ENCODE results near the gene PPP1R15A. TPM values are rescaled to one million over a fixed set of nuclear protein-coding genes. Genes with fewer than 3 reads are reported as not detected.

Gene PPP1R15A
- total and polyA plus RNA-seq, 2 of the 8 experiments (the other 6 are each of a cell fraction or from before 2014, with no cell fraction given): 4.1 to 14.0 TPM

DNA sequence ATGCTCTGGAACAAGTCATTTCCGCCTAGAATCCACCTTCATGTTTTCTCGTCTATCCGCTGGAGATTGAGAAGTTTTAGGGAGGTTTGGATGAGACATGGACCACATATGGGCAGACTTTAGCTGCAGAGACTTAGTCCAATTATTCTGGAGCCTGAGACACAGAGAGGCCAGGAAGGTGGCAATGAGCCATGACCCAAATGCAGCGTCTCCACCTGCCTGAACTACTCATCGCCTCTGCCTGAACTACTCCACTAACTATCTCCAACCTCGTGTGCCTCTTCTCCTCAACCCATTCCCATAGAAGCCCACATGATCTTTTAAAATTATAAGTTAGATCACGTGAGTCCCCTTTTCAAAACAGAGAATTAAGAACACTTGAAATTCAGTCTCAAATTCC lies 9.4 kb upstream of the PPP1R15A start:
- H3K4me2 ChIP-seq (ENCODE audit: insufficient read depth in 1 of 2, low read depth in 2 of 2, low read length in 2 of 2): no peak overlapping the region
- no peak overlapping the region for H2BK15ac ChIP-seq (ENCODE audit: low read length)
- DNase-seq (ENCODE audit: low read depth in 1 of 2, low spot score in 2 of 2) (no peak), FAIRE-seq (no peak)
- H3K23ac ChIP-seq (ENCODE audit: insufficient read length): no peak overlapping the region
- no peaks in the 10 kb centered on the region for H3K9me3 ChIP-seq (ENCODE audit: insufficient read depth in 2 of 2, low read depth in 1 of 2, low read length in 1 of 2)
- ChIA-PET POLR2A (ENCODE audit: partially characterized antibody) (interaction anchor here (4.2 kb wide), 1 partner anchor 10 kb away, joined by 43 read pairs; the partner anchor contains the start of gene PPP1R15A), CTCF (ENCODE audit: partially characterized antibody) (interaction anchor here (0.6 kb wide), 1 partner anchor 70 kb away, joined by 3 read pairs; no protein-coding TSS in a partner anchor)
- H3K9ac ChIP-seq (replicated peaks in 1 of 4; ENCODE audit: extremely low read depth in 1 of 4, low read depth in 3 of 4, low read length in 3 of 4): no peak overlapping the region
- no peak overlapping the region for H2BK20ac ChIP-seq (ENCODE audit: low read length)
- no peak overlapping the region for H4K91ac ChIP-seq (replicated peaks; ENCODE audit: insufficient read length, low read length)
- no peak overlapping the region for H2BK5ac ChIP-seq (ENCODE audit: low read depth, low read length)
- H4K8ac ChIP-seq (ENCODE audit: extremely low read depth, insufficient read depth, low read length): no peak overlapping the region
- H3K14ac ChIP-seq (ENCODE audit: insufficient read length): no peak overlapping the region
- no peaks in the 10 kb centered on the region for H4K20me1 ChIP-seq (replicated peaks in 1 of 2; ENCODE audit: control insufficient read depth in 1 of 2, insufficient read depth in 2 of 2, low read length in 2 of 2)
- H2AK5ac ChIP-seq (ENCODE audit: low read depth, low read length): no peak overlapping the region
- H3K27ac ChIP-seq (ENCODE audit: low read depth, low read length): no peak overlapping the region
- no peak overlapping the region for H2BK120ac ChIP-seq (replicated peaks; ENCODE audit: low read depth, low read length)
- H3K56ac ChIP-seq (replicated peaks; ENCODE audit: insufficient read length, low read depth, low read length): no peak overlapping the region
- H4K5ac ChIP-seq (ENCODE audit: insufficient read length, low read depth, low read length): no peak overlapping the region
- H3K18ac ChIP-seq (ENCODE audit: extremely low read depth, low read length): no peak overlapping the region
- no peak overlapping the region for H3K4ac ChIP-seq (replicated peaks; ENCODE audit: insufficient read length, low read depth, low read length)
- no peaks in the 10 kb centered on the region; a peak in 1 of 7 replicates for H3K27me3 ChIP-seq (replicated peaks in 1 of 4; ENCODE audit: control insufficient read depth in 3 of 4, extremely low read depth in 1 of 4, insufficient read depth in 3 of 4, low read length in 3 of 4)
- no peak overlapping the region for H2BK12ac ChIP-seq (ENCODE audit: low read depth, low read length)
- H3K23me2 ChIP-seq (ENCODE audit: low read depth, low read length): 0 out of 2 replicates have a peak, but pooled peaks cover under 1% of the 10 kb centered on the region
- no peak overlapping the region for H2AFZ ChIP-seq (ENCODE audit: low read length)
- no peaks in the 10 kb centered on the region for H3K79me2 ChIP-seq (ENCODE audit: control insufficient read depth in 1 of 2, insufficient read depth in 2 of 2, low read length in 2 of 2)
- H3K79me1 ChIP-seq (ENCODE audit: low read depth, low read length): 0 out of 2 replicates have a peak, but pooled peaks cover 2% of the 10 kb centered on the region
- H3K4me1 ChIP-seq (replicated peaks in 1 of 4; ENCODE audit: control insufficient read depth in 3 of 4, insufficient read depth in 4 of 4, low read length in 3 of 4): peaks cover 0 to 12% (median 2%) of the 10 kb centered on the region in 4 experiments; a peak in 5 of 7 replicates
- no peak overlapping the region for H3K4me3 ChIP-seq (ENCODE audit: extremely low read depth in 1 of 4, insufficient read depth in 2 of 4, low read depth in 3 of 4, low read length in 4 of 4)
- WGBS, 2 experiments (ENCODE audit: extremely low coverage in 1 of 2, insufficient coverage in 1 of 2, insufficient read length in 1 of 2, insufficient replicate concordance in 2 of 2, low coverage in 1 of 2, low lambda C conversion rate in 2 of 2, missing lambda C conversion rate in 1 of 2): 88% methylated on average over 7 of the region's 7 CpGs; no CpG with 5 or more reads in 1 of the 2 experiments
- H3K36me3 ChIP-seq (ENCODE audit: control insufficient read depth in 2 of 4, insufficient read depth in 4 of 4, low read length in 3 of 4): no peaks in the 10 kb centered on the region; a peak in 2 of 8 replicates
- TF ChIP-seq, protein P1, sequence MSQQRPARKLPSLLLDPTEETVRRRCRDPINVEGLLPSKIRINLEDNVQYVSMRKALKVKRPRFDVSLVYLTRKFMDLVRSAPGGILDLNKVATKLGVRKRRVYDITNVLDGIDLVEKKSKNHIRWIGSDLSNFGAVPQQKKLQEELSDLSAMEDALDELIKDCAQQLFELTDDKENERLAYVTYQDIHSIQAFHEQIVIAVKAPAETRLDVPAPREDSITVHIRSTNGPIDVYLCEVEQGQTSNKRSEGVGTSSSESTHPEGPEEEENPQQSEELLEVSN (IDR thresholded peaks at IDR 0.05): no peak
- TF ChIP-seq EP300 (IDR thresholded peaks at IDR 0.05; ENCODE audit: borderline replicate concordance in 1 of 2, low read depth in 2 of 2, low read length in 2 of 2) (no peak), GABPA (IDR thresholded peaks at IDR 0.05; ENCODE audit: borderline replicate concordance, insufficient read depth, low read length) (no peak), JUN (IDR thresholded peaks at IDR 0.05; ENCODE audit: low read depth, low read length) (no peak), HDAC6 (IDR thresholded peaks at IDR 0.05; ENCODE audit: low read depth, low read length) (no peak), CTBP2 (IDR thresholded peaks at IDR 0.05; ENCODE audit: borderline replicate concordance, insufficient read depth, insufficient read length, low read length) (no peak), CHD2 (IDR thresholded peaks at IDR 0.05; ENCODE audit: low read length) (no peak), SIN3A (conservative IDR thresholded peaks at IDR 0.05 in 1 of 2, IDR thresholded peaks at IDR 0.05 in 1 of 2; ENCODE audit: low read depth in 1 of 2, low read length in 2 of 2) (no peak), TBP (IDR thresholded peaks at IDR 0.05; ENCODE audit: low read depth, low read length) (no peak), USF2 (IDR thresholded peaks at IDR 0.05; ENCODE audit: low read length) (no peak), FOSL1 (IDR thresholded peaks at IDR 0.05; ENCODE audit: insufficient read depth, low read depth, low read length) (no peak)

Measured in H1 (cell line).